Mammary epithelial cell (primary cell): ENCODE measurements around the gene NCF2.

Experiments used
- EZH2 ChIP-seq: IDR thresholded peaks from 2 replicates; pipeline ENCODE4 v1.6.1; 2012; ENCODE audit warnings: low read length, inconsistent platforms, borderline replicate concordance
- TF ChIP-seq, protein P1 (sequence below), 2 donors: IDR thresholded peaks in 1 of 2; conservative IDR thresholded peaks in 1 of 2; 2 replicates each; pipeline ENCODE4 v1.5.1; 2011 to 2012; ENCODE audit warnings: inconsistent platforms in 2 of 2, low read length in 2 of 2, mild to moderate bottlenecking in 2 of 2, control low read depth in 1 of 2, low read depth in 1 of 2; ENCODE audit not compliant: insufficient read depth in 1 of 2; ENCODE audit errors: extremely low read depth in 1 of 2

DNA sequence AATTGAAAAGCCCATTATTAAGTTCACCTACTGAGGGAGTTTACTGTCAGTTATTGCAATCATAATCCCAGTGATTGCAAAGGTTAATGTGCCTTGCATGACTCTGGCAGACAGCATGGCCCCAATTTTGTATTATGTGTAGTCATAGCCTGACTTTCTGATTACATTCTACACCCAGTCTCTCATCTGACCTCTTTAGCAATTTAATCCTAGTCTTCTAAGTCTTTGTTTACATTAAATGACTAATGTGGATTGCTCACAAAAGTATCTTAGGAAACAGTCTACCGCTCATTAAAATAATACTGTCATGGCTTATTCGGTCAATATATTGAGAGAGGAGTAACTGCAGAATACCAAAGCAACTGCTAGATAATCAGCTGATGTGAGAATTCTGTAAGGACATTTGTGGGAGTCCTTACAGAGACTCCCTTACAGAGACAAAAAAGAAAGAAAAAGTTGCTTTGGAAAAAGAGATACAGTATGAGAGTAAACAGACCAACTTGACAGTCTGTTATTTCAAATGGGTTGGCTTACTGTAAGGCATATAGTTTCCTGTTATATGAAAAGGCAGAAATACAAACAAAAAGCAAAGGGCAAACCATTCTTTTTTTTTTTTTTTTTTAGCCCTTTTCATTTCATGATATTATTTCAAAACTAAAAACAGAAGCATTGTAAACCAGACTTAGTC, 75.1 kb downstream of the NCF2 start:
- TF ChIP-seq, protein P1, sequence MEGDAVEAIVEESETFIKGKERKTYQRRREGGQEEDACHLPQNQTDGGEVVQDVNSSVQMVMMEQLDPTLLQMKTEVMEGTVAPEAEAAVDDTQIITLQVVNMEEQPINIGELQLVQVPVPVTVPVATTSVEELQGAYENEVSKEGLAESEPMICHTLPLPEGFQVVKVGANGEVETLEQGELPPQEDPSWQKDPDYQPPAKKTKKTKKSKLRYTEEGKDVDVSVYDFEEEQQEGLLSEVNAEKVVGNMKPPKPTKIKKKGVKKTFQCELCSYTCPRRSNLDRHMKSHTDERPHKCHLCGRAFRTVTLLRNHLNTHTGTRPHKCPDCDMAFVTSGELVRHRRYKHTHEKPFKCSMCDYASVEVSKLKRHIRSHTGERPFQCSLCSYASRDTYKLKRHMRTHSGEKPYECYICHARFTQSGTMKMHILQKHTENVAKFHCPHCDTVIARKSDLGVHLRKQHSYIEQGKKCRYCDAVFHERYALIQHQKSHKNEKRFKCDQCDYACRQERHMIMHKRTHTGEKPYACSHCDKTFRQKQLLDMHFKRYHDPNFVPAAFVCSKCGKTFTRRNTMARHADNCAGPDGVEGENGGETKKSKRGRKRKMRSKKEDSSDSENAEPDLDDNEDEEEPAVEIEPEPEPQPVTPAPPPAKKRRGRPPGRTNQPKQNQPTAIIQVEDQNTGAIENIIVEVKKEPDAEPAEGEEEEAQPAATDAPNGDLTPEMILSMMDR (conservative IDR thresholded peaks at IDR 0.05 in 1 of 2, IDR thresholded peaks at IDR 0.05 in 1 of 2; ENCODE audit: extremely low read depth in 1 of 2, insufficient read depth in 1 of 2, low read depth in 1 of 2, low read length in 2 of 2): no peak
- TF ChIP-seq EZH2: no peak
